HEK293 (cell line): ENCODE results near the gene ABHD17A.

Experiments used
- CTCF ChIA-PET: fragments of 350-600 bp; formaldehyde crosslinking; extraction: SDS; loops from one replicate; lab custom pipeline; 2021; ENCODE audit warnings: antibody characterized with exemption; lab: Yijun Ruan, JAX
- POLR2A ChIA-PET: fragments of 300-600 bp; formaldehyde crosslinking; extraction: SDS; loops from one replicate; lab custom pipeline; 2020; ENCODE audit warnings: antibody characterized with exemption, inconsistent platforms; lab: Yijun Ruan, JAX
- H3K27ac ChIP-seq: fragments of 200-500 bp; sonication (Bioruptor generic); 2 replicates; pipeline ENCODE4 v1.5.1; 2014; ENCODE audit warnings: low read depth, low read length, control low read depth, inconsistent platforms; ENCODE audit errors: extremely low read depth
- H3K36me3 ChIP-seq, 2 experiments: fragments of 200-500 bp in 1 of 2; sonication (Bioruptor generic) in 1 of 2; 1 replicate in 1 of 2; 2 replicates in 1 of 2; pipeline ENCODE4 v1.5.1; 2014 to 2017; ENCODE audit warnings: inconsistent platforms in 2 of 2, low read length in 2 of 2; ENCODE audit not compliant: control insufficient read depth in 2 of 2, insufficient read depth in 1 of 2
- H3K4me1 ChIP-seq: fragments of 200-500 bp; sonication (Bioruptor generic); 2 replicates; pipeline ENCODE4 v1.5.1; 2014; ENCODE audit warnings: mild to moderate bottlenecking, low read length, inconsistent platforms; ENCODE audit not compliant: control insufficient read depth, insufficient read depth
- H3K4me3 ChIP-seq: 2 replicates; pipeline ENCODE4 v1.5.1; 2011; ENCODE audit warnings: low read depth, mild to moderate bottlenecking, control low read depth, low read length, moderate library complexity
- H3K9me3 ChIP-seq: fragments of 200-500 bp; sonication (Bioruptor generic); 2 replicates; pipeline ENCODE4 v1.5.1; 2014; ENCODE audit warnings: low read depth, low read length, inconsistent platforms; ENCODE audit not compliant: control insufficient read depth, insufficient read depth
- PRDM10 ChIP-seq: fragments of 450-650 bp; formaldehyde crosslinking; IDR thresholded peaks from 2 replicates; pipeline ENCODE4 v1.5.1; 2016; ENCODE audit warnings: missing biosample characterization, missing genetic modification characterization
- PRDM4 ChIP-seq: fragments of 450-650 bp; formaldehyde crosslinking; IDR thresholded peaks from 2 replicates; pipeline ENCODE4 v1.5.1; 2017; ENCODE audit warnings: missing biosample characterization, missing genetic modification characterization
- REPIN1 ChIP-seq: fragments of 450-650 bp; formaldehyde crosslinking; IDR thresholded peaks from 2 replicates; pipeline ENCODE4 v1.5.1; 2017; ENCODE audit warnings: missing biosample characterization, missing genetic modification characterization, low read depth
- ZNF133 ChIP-seq: fragments of 450-650 bp; formaldehyde crosslinking; IDR thresholded peaks from 2 replicates; pipeline ENCODE4 v1.5.1; 2016; ENCODE audit warnings: missing biosample characterization, missing genetic modification characterization
- ZNF18 ChIP-seq: fragments of 450-650 bp; formaldehyde crosslinking; IDR thresholded peaks from 2 replicates; pipeline ENCODE4 v1.5.1; 2016; ENCODE audit warnings: missing biosample characterization, missing genetic modification characterization
- ZNF311 ChIP-seq: fragments of 450-650 bp; formaldehyde crosslinking; IDR thresholded peaks from 2 replicates; pipeline ENCODE4 v1.5.1; 2017; ENCODE audit warnings: missing biosample characterization, missing genetic modification characterization, borderline replicate concordance
- ZNF341 ChIP-seq: fragments of 450-650 bp; formaldehyde crosslinking; IDR thresholded peaks from 2 replicates; pipeline ENCODE4; 2016; ENCODE audit warnings: low read depth, missing biosample characterization, missing genetic modification characterization
- ZNF404 ChIP-seq: fragments of 450-650 bp; formaldehyde crosslinking; IDR thresholded peaks from 2 replicates; pipeline ENCODE4 v1.5.1; 2017; ENCODE audit warnings: missing biosample characterization, missing genetic modification characterization
- ZNF660 ChIP-seq: fragments of 450-650 bp; IDR thresholded peaks from 2 replicates; pipeline ENCODE4 v1.5.1; 2018; ENCODE audit warnings: missing biosample characterization, mild to moderate bottlenecking, missing genetic modification characterization
- ZNF785 ChIP-seq: fragments of 450-650 bp; formaldehyde crosslinking; IDR thresholded peaks from 2 replicates; pipeline ENCODE4 v1.5.1; 2016; ENCODE audit warnings: missing biosample characterization, missing genetic modification characterization
- TF ChIP-seq, protein P1 (sequence below): fragments of 450-650 bp; formaldehyde crosslinking; IDR thresholded peaks from 2 replicates; pipeline ENCODE4 v1.5.1; 2016; ENCODE audit warnings: missing biosample characterization, missing genetic modification characterization

Gene ABHD17A

DNA sequence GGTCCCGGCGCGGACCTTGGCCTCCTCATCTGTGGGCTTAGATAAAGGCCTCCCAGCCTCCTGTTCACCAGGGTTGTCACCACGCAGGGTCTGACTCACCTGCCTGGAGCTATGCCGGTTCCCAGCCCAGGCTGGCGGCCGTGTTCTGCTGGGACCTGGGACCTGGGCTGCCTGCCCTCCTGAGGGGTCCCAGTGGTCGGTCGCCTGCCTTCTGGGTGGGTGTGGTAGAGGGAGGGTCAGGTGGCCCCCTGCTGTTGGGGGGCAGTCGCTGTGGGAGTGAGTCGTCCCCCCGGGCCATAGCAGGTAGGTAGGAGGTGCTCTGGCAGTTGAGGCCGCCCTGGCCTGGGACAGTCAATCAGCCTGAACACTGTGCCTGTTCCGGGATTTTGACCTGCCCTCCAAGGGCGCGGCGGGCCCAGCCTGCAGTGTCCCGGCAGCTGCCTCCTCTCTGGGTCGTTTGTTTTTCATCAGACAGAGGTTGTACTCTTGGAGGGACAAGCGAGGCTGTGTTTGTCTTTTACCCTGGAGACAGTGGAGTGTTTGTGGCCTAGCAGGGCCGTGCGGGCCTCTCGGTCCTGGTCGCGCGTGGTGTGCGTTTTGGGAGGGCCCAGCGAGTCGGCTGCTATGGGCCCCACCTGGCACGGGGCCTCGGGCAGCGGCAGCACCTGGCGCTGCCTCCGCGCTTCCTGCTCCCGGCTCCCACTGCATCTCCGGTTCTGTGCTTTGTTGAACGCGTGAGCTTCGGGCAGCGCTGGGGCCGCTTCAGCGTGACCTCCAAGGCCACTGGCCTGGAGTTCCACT, 22.5 kb upstream of the ABHD17A start (continued):
- TF ChIP-seq ZNF311 (tag by site-specific recombination) (no peak), PRDM4 (tag by site-specific recombination) (no peak), ZNF785 (no peak), REPIN1 (no peak), ZNF660 (tag by site-specific recombination) (no peak), ZNF404 (tag by site-specific recombination) (no peak)
- TF ChIP-seq, protein P1, sequence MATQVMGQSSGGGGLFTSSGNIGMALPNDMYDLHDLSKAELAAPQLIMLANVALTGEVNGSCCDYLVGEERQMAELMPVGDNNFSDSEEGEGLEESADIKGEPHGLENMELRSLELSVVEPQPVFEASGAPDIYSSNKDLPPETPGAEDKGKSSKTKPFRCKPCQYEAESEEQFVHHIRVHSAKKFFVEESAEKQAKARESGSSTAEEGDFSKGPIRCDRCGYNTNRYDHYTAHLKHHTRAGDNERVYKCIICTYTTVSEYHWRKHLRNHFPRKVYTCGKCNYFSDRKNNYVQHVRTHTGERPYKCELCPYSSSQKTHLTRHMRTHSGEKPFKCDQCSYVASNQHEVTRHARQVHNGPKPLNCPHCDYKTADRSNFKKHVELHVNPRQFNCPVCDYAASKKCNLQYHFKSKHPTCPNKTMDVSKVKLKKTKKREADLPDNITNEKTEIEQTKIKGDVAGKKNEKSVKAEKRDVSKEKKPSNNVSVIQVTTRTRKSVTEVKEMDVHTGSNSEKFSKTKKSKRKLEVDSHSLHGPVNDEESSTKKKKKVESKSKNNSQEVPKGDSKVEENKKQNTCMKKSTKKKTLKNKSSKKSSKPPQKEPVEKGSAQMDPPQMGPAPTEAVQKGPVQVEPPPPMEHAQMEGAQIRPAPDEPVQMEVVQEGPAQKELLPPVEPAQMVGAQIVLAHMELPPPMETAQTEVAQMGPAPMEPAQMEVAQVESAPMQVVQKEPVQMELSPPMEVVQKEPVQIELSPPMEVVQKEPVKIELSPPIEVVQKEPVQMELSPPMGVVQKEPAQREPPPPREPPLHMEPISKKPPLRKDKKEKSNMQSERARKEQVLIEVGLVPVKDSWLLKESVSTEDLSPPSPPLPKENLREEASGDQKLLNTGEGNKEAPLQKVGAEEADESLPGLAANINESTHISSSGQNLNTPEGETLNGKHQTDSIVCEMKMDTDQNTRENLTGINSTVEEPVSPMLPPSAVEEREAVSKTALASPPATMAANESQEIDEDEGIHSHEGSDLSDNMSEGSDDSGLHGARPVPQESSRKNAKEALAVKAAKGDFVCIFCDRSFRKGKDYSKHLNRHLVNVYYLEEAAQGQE (tag by site-specific recombination) = no peak
- TF ChIP-seq, all 188 proteins: peak for 7

DNA sequence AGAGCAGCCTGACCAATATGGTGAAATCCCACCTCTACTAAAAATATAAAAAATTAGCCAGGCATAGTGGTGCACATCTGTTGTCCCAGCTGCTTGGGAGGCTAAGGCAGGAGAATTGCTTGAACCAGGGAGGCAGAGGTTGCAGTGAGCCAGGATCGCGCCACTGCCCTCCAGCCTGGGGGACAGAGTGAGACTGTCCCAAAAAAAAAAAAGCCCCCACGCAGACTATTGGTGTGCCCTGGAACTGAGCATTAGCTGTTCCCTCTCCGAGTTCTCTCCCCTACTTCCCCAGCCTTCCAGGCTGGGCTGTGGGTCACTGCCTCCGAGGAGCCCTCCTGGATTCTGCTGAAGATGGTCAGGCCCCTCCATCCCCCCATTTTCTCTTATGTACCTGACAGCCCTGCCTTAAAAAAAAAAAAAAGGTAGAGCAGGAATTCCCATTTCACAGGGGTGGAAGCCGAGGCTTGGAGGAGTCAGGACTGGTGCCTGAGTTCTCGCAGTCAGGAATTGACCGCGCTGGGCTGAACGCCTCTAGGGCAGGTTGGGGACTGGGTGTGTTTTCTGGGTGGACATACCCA, 21.8 kb upstream of the ABHD17A start:
- Histone ChIP-seq H3K4me3 (no peak overlapping the region), H3K9me3 (no peaks in the 10 kb centered on the region), H3K36me3 (peaks cover 0 to 25% of the 10 kb centered on the region in 2 experiments; a peak in 2 of 3 replicates), H3K27ac (0 out of 2 replicates have a peak overlapping the region, but pooled peaks have one; percentile 3)
- CTCF ChIA-PET = no interaction called here
- POLR2A ChIA-PET = interaction anchor here (1.0 to 1.1 kb wide), 2 partner anchors 10 to 314 kb away, joined by 3 to 4 read pairs; no protein-coding TSS in a partner anchor
- TF ChIP-seq ZNF18 (0 out of 2 replicates have a peak, but pooled peaks have one; percentile 3), ZNF341 (peak; percentile 91), PRDM10 (tag by site-specific recombination) (peak; percentile 92), ZNF133 (tag by site-specific recombination) (no peak)
- TF ChIP-seq, all 188 proteins: peak for 3
- H3K4me1 ChIP-seq = peaks cover 12% of the 10 kb centered on the region
